Erythroblast (primary cell): ENCODE results near the gene GP1BA.
"Not testable (repeated sequence)": the region's sequence is repeated elsewhere in the genome, so short reads cannot be mapped to it uniquely, and the experiment has no call there.

ENCODE experiments used
- DNase-seq, 2 experiments: peaks; one replicate each; lab custom pipeline; 2025; lab: John Stamatoyannopoulos, UW
- GATA1 ChIP-seq: IDR thresholded peaks from 2 replicates; pipeline ENCODE4 v1.6.1; 2011; ENCODE audit warnings: low read depth, mild to moderate bottlenecking, control low read depth, low read length, moderate library complexity
- POLR2A ChIP-seq: IDR thresholded peaks from 2 replicates; pipeline ENCODE4 v1.6.1; 2011; ENCODE audit warnings: mild to moderate bottlenecking, low read length

GP1BA gene

DNA sequence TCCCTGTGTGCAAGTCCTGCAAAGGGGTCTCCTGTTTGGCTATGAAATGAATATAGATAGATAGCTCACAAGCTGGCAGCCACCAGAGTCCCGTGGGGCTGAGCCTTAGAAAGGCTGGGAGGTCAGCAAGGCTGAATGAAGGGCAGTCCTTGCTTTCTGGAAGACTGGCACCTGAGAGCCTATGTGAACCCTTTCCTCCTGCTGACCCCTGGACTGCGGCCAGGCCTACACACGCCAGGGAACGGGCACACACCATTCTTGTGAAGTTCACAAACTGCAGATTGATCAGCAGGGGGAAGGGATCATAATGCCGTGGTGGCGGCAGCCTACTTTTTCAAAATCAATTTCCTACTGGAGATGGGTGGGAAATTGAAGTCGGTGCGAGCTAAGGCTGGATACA, 33.7 kb upstream of the GP1BA start:
- TF ChIP-seq GATA1 (no peak), POLR2A (no peak)

DNA sequence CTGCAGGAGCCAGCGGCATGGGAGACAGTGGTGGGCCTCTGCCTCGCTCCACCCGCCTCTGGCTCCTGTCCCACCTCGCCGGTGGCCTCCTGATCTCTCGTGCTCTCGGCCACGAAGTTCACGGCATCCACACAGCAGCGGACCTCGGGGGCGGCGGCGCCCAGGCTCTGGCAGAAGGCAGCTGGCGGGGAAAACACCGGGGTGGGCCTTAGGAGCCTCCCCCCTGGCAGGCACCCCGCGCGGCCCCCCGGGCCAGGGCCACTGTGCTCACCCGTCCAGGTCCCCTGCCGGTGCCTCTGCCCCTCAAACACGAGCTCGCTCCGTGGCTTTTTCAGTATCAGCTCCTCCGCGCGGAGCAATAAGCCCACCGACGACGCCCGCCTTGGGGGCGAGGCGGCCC, 33.1 kb upstream of the GP1BA start:
- no peak for TF ChIP-seq GATA1
- no peak for TF ChIP-seq POLR2A
- DNase-seq: no peak

More for the DNA sequence above, 33.7 kb upstream of the GP1BA start:
- no peak for DNase-seq

DNA sequence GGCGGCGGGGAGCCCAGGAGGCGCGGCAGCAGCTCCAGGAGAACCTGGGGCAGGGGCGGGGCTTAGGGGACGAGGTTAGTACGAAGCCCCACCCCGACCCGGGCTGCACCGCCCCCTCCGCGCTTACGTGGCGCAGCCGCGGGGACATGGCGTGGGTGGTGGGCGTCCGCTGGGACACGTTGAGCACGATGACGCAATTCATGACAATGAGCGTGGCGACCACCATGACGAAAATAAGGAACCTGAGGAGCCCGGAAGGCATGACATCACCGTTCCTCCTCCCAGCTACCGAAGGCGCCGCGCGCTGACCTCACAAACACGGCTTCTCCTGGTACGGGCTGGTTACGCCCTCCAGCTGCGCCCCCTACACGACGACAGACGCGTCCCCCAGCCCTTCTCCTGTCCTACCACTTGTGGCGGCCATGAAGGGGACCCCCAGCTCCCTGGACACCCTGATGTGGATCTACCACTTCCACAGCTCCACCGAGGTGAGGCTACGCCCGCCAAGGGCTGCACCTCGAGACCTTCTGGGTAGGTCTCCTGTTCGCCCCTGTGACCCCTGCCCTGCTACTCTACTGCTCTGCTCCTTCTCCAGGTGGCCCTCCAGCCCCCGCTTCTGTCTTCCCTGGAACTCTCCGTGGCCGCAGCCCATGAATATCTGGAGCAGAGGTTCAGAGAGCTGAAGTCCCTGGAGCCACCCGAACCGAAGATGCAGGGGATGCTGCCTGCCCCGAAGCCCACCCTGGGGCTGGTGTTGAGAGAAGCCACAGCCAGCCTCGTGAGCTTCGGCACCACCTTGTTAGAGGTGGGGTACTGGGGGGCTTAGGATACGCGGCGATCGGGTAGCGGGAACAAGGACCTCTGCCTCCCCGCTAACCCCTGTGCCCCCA, 32.5 kb upstream of the GP1BA start, which contains the start of gene C17orf107:
Gene C17orf107 (plus strand): TSS at position 196 of the 890 bp plus-strand sequence. CDS start 227 bp downstream, at position 423.
- TF ChIP-seq GATA1 (no peak), POLR2A (no peak)
- DNase-seq: peak; percentile 83 to 90

- peak; percentile 63 to 66 for DNase-seq
- TF ChIP-seq GATA1: no peak
- TF ChIP-seq POLR2A: no peak
Observed at GRCh38 chr17:4900231-4901107, 31.6 kb upstream of the GP1BA start.

DNA sequence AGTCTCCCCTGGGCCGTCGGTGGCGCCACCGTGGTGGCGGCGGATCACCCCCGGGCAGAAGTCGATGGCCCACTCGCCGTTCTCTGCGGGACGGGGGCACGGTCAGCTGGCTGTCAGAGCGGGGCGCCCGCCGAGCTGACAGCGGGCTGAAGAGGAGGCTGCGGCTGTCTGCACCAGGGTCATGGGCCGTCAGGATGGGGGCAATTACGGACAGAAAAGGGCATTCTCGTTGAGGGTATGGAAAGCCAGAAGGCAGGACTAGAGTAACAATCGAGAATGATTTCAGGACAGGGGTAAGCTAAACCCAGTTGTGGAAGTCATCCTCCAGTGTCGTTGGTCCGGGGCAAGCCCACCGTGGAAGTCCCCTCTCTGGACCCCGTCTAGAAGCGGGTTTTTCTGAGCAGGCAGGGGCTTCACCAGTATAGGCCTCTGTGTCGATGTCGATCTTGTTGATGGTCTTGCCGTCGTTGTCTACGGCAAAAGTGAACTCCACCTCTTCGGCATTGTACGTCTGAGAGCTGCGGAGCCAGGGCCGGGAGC, 30.9 kb upstream of the GP1BA start:
- DNase-seq: no peak
- TF ChIP-seq POLR2A (no peak), GATA1 (no peak)

DNA sequence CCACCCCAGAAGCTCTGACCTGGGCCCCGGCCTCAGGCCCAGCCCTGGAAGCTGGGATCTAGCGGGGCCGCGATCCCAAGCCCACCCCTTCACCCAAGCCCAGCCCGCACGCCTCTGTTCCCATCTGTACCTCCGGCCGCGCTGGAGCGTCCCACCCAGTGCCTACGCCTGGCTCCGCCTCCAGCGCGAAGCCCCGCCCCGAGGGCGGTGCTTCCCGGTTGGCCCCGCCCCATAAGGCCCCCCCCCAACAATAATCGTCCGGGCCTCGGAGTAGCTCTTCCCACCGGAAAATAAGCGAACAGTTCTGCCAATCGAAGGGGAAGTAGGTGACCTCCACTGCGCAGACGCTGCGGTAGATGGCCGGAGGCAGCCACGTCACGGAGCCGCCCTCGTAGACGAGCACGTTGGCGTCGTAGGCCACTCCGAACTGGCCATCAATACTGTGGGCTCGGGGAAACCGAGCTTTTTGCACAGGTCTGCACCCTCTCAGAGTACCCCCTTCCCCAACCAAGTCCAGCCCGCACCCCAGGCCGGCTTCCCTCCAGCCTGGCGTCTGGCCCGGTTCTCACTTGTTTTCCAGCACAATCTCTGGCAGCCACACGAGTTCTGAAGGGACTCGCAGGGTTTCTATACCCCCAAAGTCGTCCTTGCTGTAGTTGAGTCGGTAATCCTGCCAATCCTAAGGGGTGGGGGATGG, 30.3 kb upstream of the GP1BA start:
- DNase-seq: peak; percentile 26 to 47
- TF ChIP-seq GATA1 (no peak), POLR2A (no peak)

DNA sequence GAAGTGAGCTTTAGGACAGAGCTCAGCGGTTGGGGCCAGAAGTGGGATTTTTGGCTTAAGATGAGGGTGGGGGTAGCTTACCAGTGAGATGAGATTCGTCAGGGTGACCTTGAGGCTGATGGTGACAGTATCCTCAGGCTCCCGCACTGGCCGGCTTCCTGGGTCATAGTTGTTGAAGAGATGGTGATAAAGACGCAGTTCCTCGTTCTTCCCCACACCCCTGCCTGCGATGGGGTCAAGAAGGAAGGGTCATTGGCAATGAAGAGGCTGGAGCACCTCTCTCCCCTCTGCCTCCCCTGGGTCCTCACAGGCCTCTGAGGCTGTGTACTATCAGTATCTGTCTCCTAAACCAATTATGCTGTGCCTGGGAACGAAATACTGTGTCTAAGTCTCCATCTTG, 29.5 kb upstream of the GP1BA start:
- no peak for DNase-seq
- TF ChIP-seq GATA1 (no peak), POLR2A (no peak)

GRCh38 chr17:4903051-4903818, 28.8 kb upstream of the GP1BA start, which contains the start of gene CHRNE:
CHRNE (minus strand) TSS chr17:4903098; CDS start chr17:4903063, 35 bp downstream.
- TF ChIP-seq POLR2A (no peak), GATA1 (no peak)

DNA sequence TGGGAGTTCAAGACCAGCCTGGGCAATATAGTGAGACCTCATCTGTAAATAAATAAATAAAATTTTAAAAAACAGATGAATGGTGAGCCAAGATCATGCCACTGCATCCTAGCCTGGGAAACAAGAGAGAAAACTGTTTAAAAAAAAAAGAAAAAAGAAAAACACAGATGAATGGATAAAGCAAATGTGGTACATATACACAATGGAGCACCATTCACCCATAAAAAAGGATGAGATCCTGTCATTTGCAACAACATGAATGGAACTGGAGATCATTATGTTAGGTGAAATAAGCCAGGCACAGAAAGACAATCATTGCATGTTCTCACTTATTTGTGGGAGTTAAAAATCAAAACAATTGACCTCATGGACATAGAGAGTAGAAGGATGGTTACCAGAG, 25.4 kb upstream of the GP1BA start:
- DNase-seq: not testable (repeated sequence)

More at GRCh38 chr17:4903051-4903818, 28.8 kb upstream of the GP1BA start, which contains the start of gene CHRNE:
- DNase-seq: peak; percentile 81 to 89

- TF ChIP-seq POLR2A (no peak), GATA1 (no peak)
- DNase-seq: no peak
Observed at GRCh38 chr17:4908301-4908700, 23.8 kb upstream of the GP1BA start.

- no peak for TF ChIP-seq POLR2A
- TF ChIP-seq GATA1: no peak
- DNase-seq: peak; percentile 88
Observed at GRCh38 chr17:4908711-4909496, 23.2 kb upstream of the GP1BA start.

GRCh38 chr17:4913994-4914393, 18.1 kb upstream of the GP1BA start:
- TF ChIP-seq GATA1 (no peak), POLR2A (no peak)
- no peak for DNase-seq

- DNase-seq: not testable (repeated sequence)
Observed at GRCh38 chr17:4914551-4914950, 17.5 kb upstream of the GP1BA start.
